ENCODE measurements around the gene KCNT1.

KCNT1 gene

DNA sequence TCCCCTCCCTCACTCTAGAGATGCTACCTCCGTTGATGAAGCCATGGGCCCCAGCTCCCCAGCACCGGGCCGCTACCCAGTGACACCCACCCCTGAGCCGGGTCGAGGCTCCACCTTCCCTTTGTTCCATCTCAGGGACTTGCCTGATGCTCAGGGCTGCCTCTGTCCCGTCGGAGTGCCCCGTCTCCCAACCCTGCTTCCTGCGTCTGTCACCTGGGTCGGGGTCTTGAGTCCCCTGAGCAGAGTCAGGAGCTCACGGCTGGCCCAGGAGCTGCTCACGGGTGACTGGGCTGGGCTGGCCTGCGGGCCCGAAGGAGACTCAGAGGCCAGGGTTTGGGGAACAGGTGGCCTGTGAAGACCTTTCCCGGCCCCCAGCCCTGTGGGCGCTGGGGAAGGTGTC is 85.3 kb downstream of the KCNT1 start:
- no peak for DNase-seq

GRCh38 chr9:135787776-135788575 is 86.0 kb downstream of the KCNT1 start:
- DNase-seq = no peak

- DNase-seq = no peak
Measured at GRCh38 chr9:135788576-135789300, 86.8 kb downstream of the KCNT1 start.

DNA sequence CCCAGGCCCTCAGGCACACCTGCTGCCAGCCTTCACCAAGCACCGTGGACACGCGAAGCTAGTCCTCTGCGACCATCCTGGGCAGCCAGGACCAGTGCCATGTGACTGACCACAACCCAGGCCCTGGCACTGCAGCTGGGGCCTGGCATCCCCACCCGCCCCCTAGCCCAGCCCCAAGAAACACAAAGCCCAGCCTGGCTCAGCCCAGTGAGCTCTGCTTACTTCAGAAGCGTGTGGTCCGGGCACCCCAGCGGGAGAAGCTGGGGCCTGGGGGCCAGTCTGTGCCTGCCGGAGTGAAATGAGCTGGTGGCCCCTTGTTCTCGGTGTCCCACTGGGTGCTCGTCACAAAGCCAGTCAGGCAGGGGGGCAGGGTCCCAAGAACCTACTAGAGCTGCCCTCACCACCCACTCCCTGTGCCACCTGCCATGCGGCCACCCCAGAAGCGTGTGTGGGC is 87.9 kb downstream of the KCNT1 start:
- DNase-seq = no peak

- DNase-seq = no peak
Measured at GRCh38 chr9:135790356-135790755, 88.4 kb downstream of the KCNT1 start.

DNA sequence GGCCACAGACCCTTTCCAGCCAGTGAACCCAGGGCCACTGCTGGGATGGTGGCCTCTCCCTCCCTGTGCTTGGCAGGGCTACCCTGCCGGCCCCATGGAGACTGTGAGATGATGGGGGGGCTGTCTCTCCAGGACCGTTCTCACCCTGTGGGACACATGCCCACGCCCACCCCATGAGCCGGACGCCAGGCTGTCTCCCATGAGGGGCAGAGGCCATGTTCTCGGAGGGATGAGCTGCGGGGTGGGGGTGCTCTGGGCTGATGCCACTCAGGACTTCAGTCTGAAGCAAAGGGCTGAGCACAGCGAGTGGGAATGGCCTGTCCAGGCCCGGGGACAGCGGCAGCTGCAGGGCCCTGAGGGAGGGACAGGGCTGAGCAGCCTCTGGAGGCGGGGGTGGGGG is 88.9 kb downstream of the KCNT1 start:
- DNase-seq = no peak

DNA sequence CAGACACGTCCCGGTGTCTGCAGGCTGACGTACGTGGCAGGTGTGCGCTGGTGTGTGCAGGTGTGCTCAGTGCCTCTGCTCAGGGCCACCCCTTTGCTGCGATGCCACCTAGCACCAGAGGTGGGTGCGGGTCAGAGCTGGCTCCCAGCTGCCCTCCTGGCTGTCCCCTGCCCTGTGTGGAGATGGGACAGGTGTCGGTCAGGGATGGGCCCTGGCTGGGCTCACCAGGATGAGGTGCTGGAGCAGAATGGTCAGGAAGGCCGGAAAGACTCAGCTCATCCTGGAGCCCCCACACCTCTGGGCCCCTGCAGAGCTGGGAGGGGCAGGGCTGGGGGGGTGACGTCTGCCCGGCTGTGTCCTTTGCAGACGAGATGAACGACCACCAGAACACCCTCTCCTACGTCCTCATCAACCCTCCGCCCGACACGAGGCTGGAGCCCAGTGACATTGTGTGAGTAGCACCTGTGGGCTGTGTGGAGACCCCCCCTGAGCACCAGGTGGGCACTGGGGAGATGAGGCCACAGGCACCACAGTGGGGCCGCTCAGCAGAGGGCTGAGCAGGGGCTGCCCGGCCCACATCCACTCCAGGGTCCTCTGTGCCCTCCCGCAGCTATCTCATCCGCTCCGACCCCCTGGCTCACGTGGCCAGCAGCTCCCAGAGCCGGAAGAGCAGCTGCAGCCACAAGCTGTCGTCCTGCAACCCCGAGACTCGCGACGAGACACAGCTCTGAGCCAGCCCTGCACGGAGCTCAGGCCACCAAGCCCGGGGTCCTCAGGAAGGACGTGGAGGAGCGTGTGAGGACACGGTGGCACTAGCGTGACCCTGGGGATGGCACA is 89.7 kb downstream of the KCNT1 start:
- DNase-seq = no peak

GRCh38 chr9:135792268-135793128 is 90.5 kb downstream of the KCNT1 start:
- DNase-seq = no peak

DNA sequence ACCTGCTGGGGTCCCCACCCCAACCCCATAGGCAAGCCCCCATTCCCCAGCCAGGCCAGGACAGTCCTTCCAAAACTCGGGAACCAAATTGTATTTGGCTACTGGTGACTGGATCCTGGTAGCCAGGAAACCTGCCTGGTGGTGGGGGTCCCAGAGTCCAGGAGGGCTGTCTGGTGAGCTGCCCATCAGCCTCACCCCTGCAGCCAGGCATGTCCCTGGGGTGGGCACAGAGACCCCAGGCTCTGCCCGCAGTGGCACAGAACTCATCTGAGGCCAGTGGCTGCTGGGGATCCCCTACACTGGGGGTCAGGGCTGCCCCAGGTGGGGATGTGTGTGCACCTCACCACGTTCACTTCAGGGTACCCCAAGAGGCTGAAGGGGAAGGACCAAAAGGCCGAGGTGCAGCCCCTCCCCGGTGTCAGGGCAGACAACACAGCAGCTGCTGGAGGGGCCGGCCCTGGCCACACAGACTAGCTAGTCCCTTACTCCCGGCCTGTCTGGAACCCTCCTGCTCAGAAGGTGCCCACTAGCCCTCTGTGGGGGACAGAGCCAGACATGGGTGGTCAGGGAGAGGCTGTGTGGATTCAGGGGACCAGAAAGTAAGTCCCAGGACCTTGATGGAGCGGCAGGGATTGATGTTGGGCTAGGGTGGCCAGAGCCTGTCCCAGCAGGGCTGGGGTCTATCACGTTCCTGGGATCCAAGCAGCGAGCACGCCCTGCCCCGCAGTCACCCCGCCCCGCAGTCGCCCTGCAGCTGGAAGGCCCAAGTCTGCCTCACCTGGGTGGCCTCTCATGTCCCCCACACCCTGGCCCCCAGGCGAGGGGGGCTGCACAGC is 91.5 kb downstream of the KCNT1 start:
- DNase-seq = no peak

DNA sequence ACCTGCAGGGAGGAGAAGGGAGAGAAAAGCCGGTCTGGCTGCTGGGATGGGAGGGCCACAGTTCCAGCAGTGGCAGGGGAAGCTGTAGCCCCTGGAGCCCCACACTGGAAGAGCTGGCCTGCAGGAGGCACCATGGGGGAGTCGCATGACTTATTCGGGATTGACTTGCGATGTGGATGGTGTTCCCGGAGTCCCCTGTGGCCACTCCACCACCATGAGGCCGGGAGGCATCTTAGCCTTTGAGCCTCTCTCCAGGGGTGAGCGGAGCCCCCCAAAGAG is 92.0 kb downstream of the KCNT1 start:
- no peak for DNase-seq

GRCh38 chr9:135794361-135794885 is 92.4 kb downstream of the KCNT1 start:
- DNase-seq = no peak

- DNase-seq = no peak
Measured at GRCh38 chr9:135795391-135795790, 93.4 kb downstream of the KCNT1 start.

- no peak for DNase-seq
Measured at GRCh38 chr9:135796784-135797485, 95.0 kb downstream of the KCNT1 start.

DNA sequence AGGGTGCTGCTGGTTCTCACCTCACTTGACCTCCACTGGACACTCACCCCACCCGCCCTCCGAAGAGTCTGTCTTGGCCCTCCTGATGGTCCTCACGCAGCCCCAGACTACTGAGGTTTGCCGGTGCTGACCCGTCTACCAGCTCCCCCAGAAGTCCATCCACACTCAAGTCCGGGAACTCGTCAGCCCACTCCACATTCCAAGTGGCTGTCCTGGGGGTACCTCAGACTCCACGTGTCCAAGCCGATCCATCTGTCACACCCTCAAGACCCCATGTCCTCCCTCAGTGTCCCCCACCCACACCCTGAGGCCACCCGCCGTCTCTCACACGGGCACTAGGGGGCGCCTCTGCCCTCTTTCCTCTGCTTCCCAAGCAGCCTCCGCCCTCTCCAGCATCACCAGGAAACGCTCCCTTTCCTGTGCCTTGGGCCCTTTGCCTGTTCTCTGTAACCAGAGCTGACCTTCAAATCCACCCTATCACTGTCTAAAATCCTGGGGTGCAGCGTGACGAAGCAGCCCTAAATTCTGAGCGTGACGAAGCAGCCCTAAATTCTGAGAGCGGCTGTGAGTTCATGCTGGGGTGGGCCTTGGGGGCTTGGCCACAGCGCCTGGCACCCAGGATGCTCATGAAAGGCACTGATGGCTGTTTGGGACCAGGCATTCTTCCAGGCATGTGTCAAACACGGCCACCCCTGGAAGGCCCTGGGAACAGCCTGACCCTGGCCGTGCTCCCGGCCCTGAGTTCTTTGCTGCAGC is 95.7 kb downstream of the KCNT1 start:
- no peak for DNase-seq

DNA sequence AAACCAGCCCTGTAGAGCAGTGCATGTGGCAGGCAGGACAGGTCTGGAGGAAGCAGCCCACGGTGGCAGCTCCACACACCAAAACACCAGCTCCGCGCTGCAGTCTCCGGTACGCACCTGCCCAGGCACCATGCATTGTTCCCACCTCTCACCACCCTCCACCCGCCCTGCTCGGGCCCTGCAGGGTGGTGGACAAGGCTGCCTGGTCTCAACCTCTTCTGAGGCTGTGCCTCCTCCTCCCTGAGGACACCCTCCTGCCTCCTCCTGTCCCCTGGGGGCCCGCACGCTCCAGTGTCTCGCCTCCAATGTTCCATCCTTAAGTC is 96.2 kb downstream of the KCNT1 start:
- no peak for DNase-seq

DNA sequence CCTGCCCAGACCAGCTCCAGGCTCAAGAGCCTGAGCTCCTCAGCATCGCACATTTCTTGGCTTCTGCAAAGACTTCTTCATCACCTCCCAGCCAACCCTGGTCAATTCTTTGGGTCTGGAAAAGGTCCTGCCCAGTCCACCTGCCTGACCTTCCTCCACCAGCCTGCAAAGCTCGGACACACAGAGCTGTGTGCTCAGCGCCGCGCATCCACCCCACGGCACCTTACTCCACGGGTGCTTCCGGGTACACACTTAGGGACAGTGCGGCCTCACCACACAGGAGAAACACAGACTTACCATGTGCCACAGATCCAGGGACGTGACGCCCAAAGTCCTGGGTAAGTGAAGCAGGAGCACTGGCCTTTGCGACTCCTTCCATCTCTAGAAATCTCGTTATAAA is 97.3 kb downstream of the KCNT1 start:
- DNase-seq = no peak

- no peak for DNase-seq
Measured at GRCh38 chr9:135801070-135801469, 99.1 kb downstream of the KCNT1 start.

DNA sequence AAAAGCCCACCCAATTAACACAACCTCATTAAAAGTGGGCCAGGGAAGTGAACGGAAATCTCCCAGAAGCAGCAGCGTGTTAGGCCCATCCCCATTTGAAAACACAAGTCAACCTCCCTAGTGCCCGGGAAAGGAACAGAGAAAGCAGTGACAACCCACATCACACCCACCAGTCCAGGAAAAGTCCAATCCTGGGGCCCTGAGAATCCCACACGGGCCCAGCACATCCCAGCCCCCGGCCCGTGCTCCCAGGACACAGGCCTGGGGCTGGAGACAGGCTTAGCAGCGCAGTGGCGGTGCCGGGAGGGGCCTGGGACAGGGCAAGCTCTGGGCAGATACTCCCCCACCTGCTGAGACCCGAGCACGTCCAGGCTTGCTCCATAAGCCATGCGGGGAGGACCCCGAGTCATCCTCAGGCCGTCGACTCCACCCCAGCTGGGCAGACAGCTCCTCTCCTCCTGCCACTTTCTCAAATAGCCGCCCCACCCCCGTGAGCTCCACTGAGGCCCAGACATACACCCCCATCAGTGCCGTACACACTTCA is 101.0 kb downstream of the KCNT1 start:
- DNase-seq = no peak

DNA sequence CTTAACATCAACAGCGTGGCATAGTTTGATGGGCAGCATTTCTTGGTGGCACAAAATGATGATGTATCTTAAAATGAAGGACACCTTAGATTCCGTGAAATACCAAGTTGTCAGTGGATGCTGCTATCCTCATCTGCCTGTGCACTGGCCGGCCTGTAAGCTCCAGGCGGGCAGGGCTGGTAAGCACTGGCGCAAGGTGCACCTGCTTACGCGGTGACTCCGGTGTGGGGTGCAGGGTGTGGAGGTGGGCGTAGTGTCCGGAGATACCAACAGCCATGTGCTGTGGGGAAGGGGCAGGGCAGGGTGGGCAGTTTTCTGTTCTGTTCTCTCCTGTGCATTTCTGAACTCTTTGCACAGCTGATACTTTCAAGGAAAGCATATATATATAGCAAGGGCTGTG is 101.5 kb downstream of the KCNT1 start:
- no peak for DNase-seq
